GM06990 (cell line): ENCODE data around the gene PPP1R10.

Source experiments
- DNase-seq: peaks from one replicate; pipeline ENCODE4 v3.0.0-alpha.2; 2011; ENCODE audit not compliant: insufficient read length; ENCODE audit errors: extremely low read depth
- H3K27me3 ChIP-seq: replicated peaks from 2 replicates; pipeline ENCODE4 v1.6.0; 2011; ENCODE audit warnings: low read length; ENCODE audit not compliant: control insufficient read depth, insufficient read depth
- H3K36me3 ChIP-seq: 2 replicates; pipeline ENCODE4 v1.5.1; 2011; ENCODE audit warnings: low read length; ENCODE audit not compliant: control insufficient read depth, insufficient read depth
- H3K4me3 ChIP-seq: replicated peaks from 2 replicates; pipeline ENCODE4 v1.5.1; 2011; ENCODE audit warnings: low read depth, mild to moderate bottlenecking, control low read depth, low read length
- TF ChIP-seq, protein P1 (sequence below): IDR thresholded peaks from 2 replicates; pipeline ENCODE4 v1.5.1; 2011; ENCODE audit warnings: low read length, control low read depth, mild to moderate bottlenecking, inconsistent platforms; ENCODE audit not compliant: insufficient read depth, poor library complexity, severe bottlenecking

Gene PPP1R10

DNA sequence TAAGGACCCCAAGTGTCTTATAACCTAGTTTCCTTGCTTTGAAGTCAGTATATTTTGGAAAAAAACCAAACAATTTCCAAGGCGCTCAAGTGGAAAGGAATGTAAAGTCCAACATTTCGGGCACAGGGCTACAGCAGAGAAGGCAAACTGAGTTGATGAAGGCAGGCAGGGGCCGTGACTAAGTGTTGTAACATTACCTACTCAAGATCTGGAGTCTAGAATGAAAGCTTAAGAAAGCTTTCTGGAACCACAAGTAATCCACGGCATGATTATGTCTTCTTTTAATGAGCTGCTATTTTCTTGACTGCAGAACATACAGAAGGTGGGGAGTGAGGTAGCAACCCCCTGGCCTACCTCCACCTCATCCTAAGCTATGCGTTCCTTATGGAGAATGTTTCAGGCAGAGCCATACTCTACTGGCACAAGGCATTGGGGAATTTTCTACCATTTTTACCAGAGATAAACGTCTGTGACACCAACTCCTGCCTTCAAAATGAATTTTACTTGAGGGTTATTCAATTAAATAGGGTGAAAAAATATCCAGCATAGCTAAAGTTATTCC lies 4.3 kb downstream of the PPP1R10 start:
- Histone ChIP-seq H3K36me3 (peaks cover 18% of the 10 kb centered on the region), H3K4me3 (no peak overlapping the region), H3K27me3 (no peaks in the 10 kb centered on the region)
- TF ChIP-seq, protein P1, sequence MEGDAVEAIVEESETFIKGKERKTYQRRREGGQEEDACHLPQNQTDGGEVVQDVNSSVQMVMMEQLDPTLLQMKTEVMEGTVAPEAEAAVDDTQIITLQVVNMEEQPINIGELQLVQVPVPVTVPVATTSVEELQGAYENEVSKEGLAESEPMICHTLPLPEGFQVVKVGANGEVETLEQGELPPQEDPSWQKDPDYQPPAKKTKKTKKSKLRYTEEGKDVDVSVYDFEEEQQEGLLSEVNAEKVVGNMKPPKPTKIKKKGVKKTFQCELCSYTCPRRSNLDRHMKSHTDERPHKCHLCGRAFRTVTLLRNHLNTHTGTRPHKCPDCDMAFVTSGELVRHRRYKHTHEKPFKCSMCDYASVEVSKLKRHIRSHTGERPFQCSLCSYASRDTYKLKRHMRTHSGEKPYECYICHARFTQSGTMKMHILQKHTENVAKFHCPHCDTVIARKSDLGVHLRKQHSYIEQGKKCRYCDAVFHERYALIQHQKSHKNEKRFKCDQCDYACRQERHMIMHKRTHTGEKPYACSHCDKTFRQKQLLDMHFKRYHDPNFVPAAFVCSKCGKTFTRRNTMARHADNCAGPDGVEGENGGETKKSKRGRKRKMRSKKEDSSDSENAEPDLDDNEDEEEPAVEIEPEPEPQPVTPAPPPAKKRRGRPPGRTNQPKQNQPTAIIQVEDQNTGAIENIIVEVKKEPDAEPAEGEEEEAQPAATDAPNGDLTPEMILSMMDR: no peak
- no peak for DNase-seq

DNA sequence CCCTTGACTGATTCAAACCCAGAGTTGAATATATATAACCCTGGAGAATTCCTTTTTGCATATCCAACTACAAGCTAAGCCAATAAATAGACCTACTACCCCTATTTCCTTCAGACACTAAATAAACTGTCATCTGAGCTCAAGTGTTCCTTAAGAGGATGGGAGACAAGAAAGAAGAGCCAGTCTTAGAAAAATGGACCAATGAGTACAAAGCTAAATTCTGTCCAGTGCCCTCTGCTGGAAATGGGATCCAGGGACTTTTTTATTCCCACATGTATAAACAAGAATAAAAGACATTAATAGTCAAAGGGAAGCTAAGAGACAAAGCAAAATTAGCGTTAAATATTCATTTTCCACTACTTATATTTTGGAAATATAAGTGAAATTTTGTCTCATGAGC lies 4.8 kb downstream of the PPP1R10 start:
- no peak for DNase-seq
- H3K4me3 ChIP-seq: no peak overlapping the region
- H3K36me3 ChIP-seq: peaks cover 19% of the 10 kb centered on the region
- H3K27me3 ChIP-seq: no peaks in the 10 kb centered on the region
- TF ChIP-seq, protein P1: peak; percentile 11

DNA sequence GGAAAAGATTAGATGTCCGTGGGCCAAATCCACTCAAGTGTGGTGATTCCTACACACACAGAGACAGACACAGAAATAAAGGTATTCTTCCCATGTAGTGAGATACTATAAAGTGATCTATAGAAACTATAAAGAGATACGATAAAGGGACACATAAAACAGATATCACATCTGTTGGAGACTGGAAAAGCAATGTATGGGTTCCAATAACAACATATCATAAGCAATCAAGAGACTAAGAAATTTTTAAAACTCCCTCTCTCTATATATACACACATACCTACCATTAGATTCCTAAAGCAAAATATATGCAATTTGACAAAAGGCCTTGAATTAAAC lies 5.2 kb downstream of the PPP1R10 start:
- no peaks in the 10 kb centered on the region for H3K27me3 ChIP-seq
- no peak overlapping the region for H3K4me3 ChIP-seq
- H3K36me3 ChIP-seq: peaks cover 18% of the 10 kb centered on the region
- TF ChIP-seq, protein P1: no peak
- DNase-seq: no peak

DNA sequence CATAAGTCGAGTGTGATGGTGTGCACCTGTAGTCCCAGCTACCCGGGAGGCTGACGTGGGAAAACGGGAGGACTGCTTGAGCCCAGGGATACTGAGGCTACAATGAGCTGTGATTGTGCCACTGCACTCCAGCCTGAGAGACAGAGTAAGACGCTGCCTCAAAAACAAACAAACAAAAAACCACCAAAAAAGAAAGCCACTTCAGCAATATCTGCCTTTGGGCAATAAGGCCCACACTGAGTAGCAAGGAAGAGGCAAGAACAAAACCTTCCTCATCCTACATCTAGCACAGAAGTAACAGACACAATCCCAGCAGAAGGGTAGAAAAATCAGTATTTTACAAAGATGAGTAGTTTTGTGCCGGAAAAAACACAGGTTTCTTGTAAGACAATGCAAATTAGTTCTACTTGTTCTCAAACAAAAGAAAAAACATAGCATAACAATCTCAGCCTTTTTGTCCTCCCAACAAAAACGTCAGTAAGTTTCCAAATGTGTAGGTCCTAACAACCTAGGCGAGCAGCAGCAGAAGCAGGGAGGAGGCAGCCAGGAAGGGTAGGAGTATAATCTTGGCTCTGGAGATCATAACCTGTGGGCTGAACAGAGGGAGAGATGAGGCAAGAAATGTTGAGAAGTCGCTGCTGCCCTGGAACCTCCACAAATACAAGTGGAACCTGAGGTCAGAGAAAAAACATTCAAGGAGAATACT lies 5.7 kb downstream of the PPP1R10 start:
- Histone ChIP-seq H3K4me3 (no peak overlapping the region), H3K36me3 (peaks cover 18% of the 10 kb centered on the region), H3K27me3 (no peaks in the 10 kb centered on the region)
- no peak for DNase-seq
- TF ChIP-seq, protein P1: no peak

DNA sequence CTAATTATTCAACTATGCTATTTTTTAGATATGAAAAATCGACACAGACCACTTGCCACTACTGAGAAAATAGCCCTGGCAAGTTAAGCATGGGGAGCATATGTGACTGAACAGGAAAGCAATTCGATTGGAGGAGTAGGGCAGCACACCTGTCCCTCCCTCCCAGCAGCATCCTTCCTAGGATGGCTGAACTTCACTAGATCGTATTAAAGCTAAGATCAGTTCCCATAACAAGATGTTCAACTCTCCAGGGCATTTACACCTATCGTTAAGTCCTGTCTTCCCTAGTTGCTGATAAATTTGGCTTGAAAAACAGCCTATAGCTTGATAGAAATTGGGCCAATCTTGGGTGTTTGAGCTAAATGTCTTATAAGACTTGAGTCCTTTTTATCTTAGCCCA lies 7.0 kb downstream of the PPP1R10 start:
- TF ChIP-seq, protein P1: no peak
- Histone ChIP-seq H3K4me3 (no peak overlapping the region), H3K36me3 (peaks cover 24% of the 10 kb centered on the region), H3K27me3 (no peaks in the 10 kb centered on the region)
- DNase-seq: no peak
